GM12878 (cell line): ENCODE results near the gene MARCHF9. TPM values are rescaled to one million over a fixed set of nuclear protein-coding genes. Genes with fewer than 3 reads are reported as not detected.

Source experiments
- ATAC-seq: fragments of 200-7000 bp; cut with Tn5 transposase; 3 replicates; pipeline ENCODE4 v1.9.1; 2020; ENCODE audit warnings: mild to moderate bottlenecking, moderate library complexity
- BruUV-seq: library from RNA; stranded (reverse); fragments of 400-500 nt; replicated peaks from 2 replicates; lab custom pipeline; 2021; lab: Mats Ljungman, UMichigan
- CTCF ChIA-PET: fragments of 300-600 bp; sonication (Branson Sonifier 250); formaldehyde crosslinking; extraction: SDS; loops from one replicate; lab custom pipeline; 2021; ENCODE audit warnings: inconsistent platforms; lab: Yijun Ruan, JAX
- POLR2A ChIA-PET: fragments of 350-600 bp; formaldehyde crosslinking; extraction: SDS; loops from one replicate; lab custom pipeline; 2021; ENCODE audit warnings: inconsistent platforms; lab: Charles Lee
- RAD21 ChIA-PET: fragments of 300-600 bp; sonication (Branson Sonifier 250); formaldehyde crosslinking; loops from one replicate; lab custom pipeline; 2023; ENCODE audit warnings: antibody characterized with exemption; ENCODE audit not compliant: unreplicated experiment; lab: Charles Lee
- SMC1A ChIA-PET: fragments of 300-600 bp; sonication (Branson Sonifier 250); formaldehyde crosslinking; loops from one replicate; lab custom pipeline; 2023; ENCODE audit not compliant: unreplicated experiment, uncharacterized antibody; lab: Charles Lee
- DNase-seq: peaks from one replicate; pipeline ENCODE4 v3.0.0-alpha.2; 2011; ENCODE audit warnings: low read depth, low spot score
- FAIRE-seq: peaks from 3 replicates; lab custom pipeline; 2011; peaks lifted over from hg19 to GRCh38; lab: Jason Lieb, UNC
- H2AFZ ChIP-seq: 2 replicates; pipeline ENCODE4 v1.6.0; 2011; ENCODE audit warnings: low read depth, low read length, control low read depth; ENCODE audit not compliant: control insufficient read depth
- H3K27ac ChIP-seq: 2 replicates; pipeline ENCODE4 v1.5.1; 2011; ENCODE audit warnings: control low read depth; ENCODE audit not compliant: control insufficient read depth, insufficient read depth
- H3K27me3 ChIP-seq, 2 experiments: replicated peaks in 1 of 2; 2 replicates each; pipeline versions ENCODE4 v1.6.0 to v1.6.1; 2011; ENCODE audit warnings: low read length in 1 of 2; ENCODE audit not compliant: control insufficient read depth in 2 of 2, insufficient read depth in 2 of 2
- H3K36me3 ChIP-seq, 2 experiments: 2 replicates each; pipeline ENCODE4 v1.5.1; 2011; ENCODE audit warnings: low read length in 1 of 2; ENCODE audit not compliant: control insufficient read depth in 2 of 2, insufficient read depth in 2 of 2
- H3K4me1 ChIP-seq: 2 replicates; pipeline ENCODE4 v1.6.1; 2011; ENCODE audit warnings: mild to moderate bottlenecking, low read length, moderate library complexity, mixed read lengths; ENCODE audit not compliant: control insufficient read depth, insufficient read depth
- H3K4me2 ChIP-seq: 2 replicates; pipeline ENCODE4 v1.6.0; 2011; ENCODE audit warnings: control low read depth; ENCODE audit not compliant: control insufficient read depth, insufficient read depth
- H3K4me3 ChIP-seq: fragments of 200-600 bp; sonication (generic); 2 replicates; pipeline ENCODE4 v1.5.1; 2016
- H3K79me2 ChIP-seq: 2 replicates; pipeline ENCODE4 v1.6.0; 2011; ENCODE audit warnings: low read length; ENCODE audit not compliant: control insufficient read depth, insufficient read depth
- H3K9ac ChIP-seq: 2 replicates; pipeline ENCODE4 v1.8.0; 2011; ENCODE audit warnings: low read length, control low read depth, mixed read lengths; ENCODE audit not compliant: control insufficient read depth, insufficient read depth
- H3K9me3 ChIP-seq: replicated peaks from 3 replicates; pipeline ENCODE4 v1.5.1; 2011; ENCODE audit warnings: mild to moderate bottlenecking, low read length; ENCODE audit not compliant: control insufficient read depth, insufficient read depth
- H4K20me1 ChIP-seq: 2 replicates; pipeline ENCODE4 v1.6.0; 2011; ENCODE audit not compliant: control insufficient read depth, insufficient read depth
- BRCA1 ChIP-seq: IDR thresholded peaks from 2 replicates; pipeline ENCODE4 v1.6.1; 2011; ENCODE audit warnings: low read depth, low read length, improper control_type of control experiment
- CEBPB ChIP-seq, 2 experiments: fragments of 150-350 bp in 1 of 2; IDR thresholded peaks; 2 replicates each; pipeline ENCODE4 v1.6.1; 2012 to 2014; ENCODE audit warnings: low read depth in 2 of 2, low read length in 2 of 2, borderline replicate concordance in 1 of 2, inconsistent platforms in 1 of 2
- EGR1 ChIP-seq, 2 experiments: IDR thresholded peaks; 1 replicate in 1 of 2; 2 replicates in 1 of 2; pipeline ENCODE4 v1.6.1; 2011 to 2012; ENCODE audit warnings: low read depth in 2 of 2, low read length in 2 of 2, borderline replicate concordance in 1 of 2, mild to moderate bottlenecking in 1 of 2, moderate library complexity in 1 of 2
- NR2C1 ChIP-seq: fragments of 450-650 bp; IDR thresholded peaks from 2 replicates; pipeline ENCODE4 v1.6.1; 2017; ENCODE audit warnings: antibody characterized with exemption, mild to moderate bottlenecking, moderate library complexity
- REST ChIP-seq: IDR thresholded peaks from 2 replicates; pipeline ENCODE4 v1.6.1; 2012; ENCODE audit warnings: mild to moderate bottlenecking, low read depth, low read length
- USF1 ChIP-seq: IDR thresholded peaks from 2 replicates; pipeline ENCODE4 v1.6.1; 2011; ENCODE audit warnings: borderline replicate concordance, low read depth, mild to moderate bottlenecking, moderate library complexity, mixed read lengths, low read length; ENCODE audit not compliant: insufficient read depth; ENCODE audit errors: extremely low read length
- ZNF274 ChIP-seq: IDR thresholded peaks from one replicate; pipeline ENCODE4 v1.8.0; 2011; ENCODE audit not compliant: insufficient read length, insufficient read depth
- WGBS: methylation state at CpG from one replicate; pipeline ENCODE4 v1.1.6; 2016; ENCODE audit warnings: low lambda C conversion rate; ENCODE audit not compliant: insufficient replicate concordance, insufficient coverage; ENCODE audit errors: missing lambda C conversion rate; 5-methylcytosine and 5-hydroxymethylcytosine counted together
- in situ Hi-C: fragments of 300-500 bp; cut with MboI; formaldehyde crosslinking; loops from 9 replicates; pipeline ENCODE4 v1.14.3; 2018; ENCODE audit warnings: mixed read lengths
- intact Hi-C: fragments of 100-400 bp; cut with micrococcal nuclease; formaldehyde crosslinking; loops from one replicate; pipeline ENCODE4 v1.14.2; 2022; ENCODE audit not compliant: unreplicated experiment
- polyA plus RNA-seq, 11 experiments: library from polyadenylated mRNA; depleted of rRNA in 4 of 11; unstranded in 6 of 11; stranded (reverse) in 5 of 11; fragments of >200 nt; fragmentation: Nextera tagmentation in 4 of 11; fragmentation: Illumina TruSeq in 1 of 11; extraction: Ambion mirVana in 4 of 11; extraction: Trizol in 1 of 11; gene quantifications; 1 replicate in 1 of 11; 2 replicates in 10 of 11; pipeline versions ENCODE4 v1.2.1 to v1.2.3, GENCODE V29; 2011 to 2016; ENCODE audit warnings: inconsistent platforms in 2 of 11, missing spikeins in 2 of 11, low read depth in 1 of 11
- total RNA-seq, 4 experiments: library from RNA; depleted of rRNA in 3 of 4; stranded (reverse); fragments of >200 nt in 3 of 4; fragmentation: Illumina TruSeq in 1 of 4; extraction: Trizol in 1 of 4; gene quantifications; 2 replicates each; pipeline versions ENCODE4 v1.2.1 to v1.2.3, GENCODE V29; 2013 to 2021

Gene MARCHF9
- total and polyA plus RNA-seq, 10 of the 15 experiments (the other 5 are each of a cell fraction or from before 2014, with no cell fraction given) = 2.4 to 29.3 (median 13.0) TPM

GRCh38 chr12:57802607-57803006, 47.7 kb downstream of the MARCHF9 start:
- 78% methylated on average over 1 of the region's 1 CpG for WGBS
- POLR2A ChIA-PET = no interaction called here
- CTCF ChIA-PET = interaction anchor here (0.6 to 9.5 kb wide), 28 partner anchors 9 to 367 kb away, joined by 3 to 87 read pairs (median 4); partner anchors contain the start of genes AVIL and TSFM
- FAIRE-seq (no peak), DNase-seq (no peak), ATAC-seq (no peak)
- SMC1A ChIA-PET = interaction anchor here (1.0 to 3.1 kb wide), 9 partner anchors 8 to 101 kb away, joined by 3 to 22 read pairs (median 6); no protein-coding TSS in a partner anchor
- Histone ChIP-seq H3K27ac (no peak overlapping the region), H2AFZ (no peak overlapping the region), H3K4me2 (no peak overlapping the region), H3K79me2 (no peaks in the 10 kb centered on the region), H3K4me3 (no peak overlapping the region), H3K4me1 (no peaks in the 10 kb centered on the region), H3K9ac (no peak overlapping the region), H3K36me3 (peaks cover 0 to 10% of the 10 kb centered on the region in 2 experiments; a peak in 3 of 4 replicates), H4K20me1 (no peaks in the 10 kb centered on the region), H3K27me3 (no peaks in the 10 kb centered on the region), H3K9me3 (no peaks in the 10 kb centered on the region)
- TF ChIP-seq NR2C1 (no peak), EGR1 (IDR thresholded peaks at IDR 0.05; ENCODE audit: borderline replicate concordance in 1 of 2, low read depth in 2 of 2, low read length in 2 of 2) (no peak), ZNF274 (no peak), USF1 (no peak), CEBPB (IDR thresholded peaks at IDR 0.05; ENCODE audit: borderline replicate concordance in 1 of 2, low read depth in 2 of 2, low read length in 2 of 2) (no peak), REST (no peak), BRCA1 (no peak)
- intact Hi-C loops = loop anchor here (1.0 kb wide), 1 partner anchor 103 kb away; no protein-coding TSS in a partner anchor
- in situ Hi-C loops = no loop called here
- RAD21 ChIA-PET = interaction anchor here (1.2 to 2.5 kb wide), 5 partner anchors 94 to 112 kb away, joined by 3 to 14 read pairs (median 8); no protein-coding TSS in a partner anchor
- no TSS peak for BruUV-seq
